ENCODE data around the gene VPS41.

VPS41 gene

DNA sequence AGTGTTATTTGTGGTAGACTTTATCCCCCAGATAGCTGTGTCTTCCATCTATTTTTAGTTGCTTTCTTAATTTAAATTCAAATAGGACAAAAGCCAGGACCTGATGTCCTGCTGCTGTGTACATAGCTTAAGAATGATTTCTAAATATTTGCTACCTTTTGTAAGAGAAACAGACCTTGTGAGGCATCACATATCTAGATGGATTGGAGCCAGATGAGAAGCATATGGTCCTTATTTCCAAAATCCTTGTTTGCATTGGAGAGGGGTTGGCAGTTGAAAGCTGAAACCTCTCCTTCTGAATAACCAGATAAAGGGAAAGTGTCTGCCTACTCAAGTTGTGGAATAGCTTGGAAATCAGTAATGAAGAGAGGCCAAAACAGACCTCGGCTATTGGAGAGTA, 227.1 kb downstream of the VPS41 start:
- Mint-ChIP-seq H3K27ac (ENCODE audit: low read depth) (no peak overlapping the region), H3K4me3 (no peak overlapping the region), H3K9me3 (no peaks in the 10 kb centered on the region), H3K27me3 (peaks cover 65% of the 10 kb centered on the region), H3K36me3 (ENCODE audit: insufficient read depth) (peaks cover 5% of the 10 kb centered on the region), H3K4me1 (no peaks in the 10 kb centered on the region)
- ATAC-seq (replicated peaks; ENCODE audit: extremely low read depth, poor library complexity, severe bottlenecking) (no peak), DNase-seq (ENCODE audit: low spot score in 2 of 2) (no peak)

DNA sequence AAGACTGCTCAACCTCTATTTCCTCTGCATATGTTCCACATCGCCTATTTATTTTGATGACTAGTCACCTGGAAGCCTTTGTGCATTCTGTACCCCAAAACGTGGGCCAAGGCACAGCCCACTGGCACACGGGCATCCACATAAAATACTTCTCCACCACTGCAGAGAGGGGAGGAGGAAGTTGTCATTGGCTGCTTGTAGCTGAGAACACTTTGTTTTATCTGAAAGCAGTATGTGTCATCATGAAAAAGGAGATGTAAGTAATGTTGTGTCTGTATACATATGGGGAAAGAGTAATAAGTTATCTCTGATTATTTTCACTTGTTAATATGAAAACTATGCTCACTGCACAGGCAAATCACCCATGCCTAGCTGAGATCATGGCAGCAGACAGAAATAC, 229.6 kb downstream of the VPS41 start:
- no peak overlapping the region for H3K27ac Mint-ChIP-seq (ENCODE audit: low read depth)
- H3K9me3 Mint-ChIP-seq = no peaks in the 10 kb centered on the region
- H3K27me3 Mint-ChIP-seq = peaks cover 41% of the 10 kb centered on the region
- no peak overlapping the region for H3K4me3 Mint-ChIP-seq
- no peak for ATAC-seq (replicated peaks; ENCODE audit: extremely low read depth, poor library complexity, severe bottlenecking)
- H3K36me3 Mint-ChIP-seq (ENCODE audit: insufficient read depth) = no peaks in the 10 kb centered on the region
- H3K4me1 Mint-ChIP-seq = no peaks in the 10 kb centered on the region
- no peak for DNase-seq (ENCODE audit: low spot score in 2 of 2)

- no peaks in the 10 kb centered on the region for H3K4me1 Mint-ChIP-seq
- ATAC-seq (replicated peaks; ENCODE audit: extremely low read depth, poor library complexity, severe bottlenecking) (no peak), DNase-seq (ENCODE audit: low spot score in 2 of 2) (no peak)
- H3K27ac Mint-ChIP-seq (ENCODE audit: low read depth) = no peak overlapping the region
- H3K4me3 Mint-ChIP-seq = no peak overlapping the region
- H3K9me3 Mint-ChIP-seq = no peaks in the 10 kb centered on the region
- H3K36me3 Mint-ChIP-seq (ENCODE audit: insufficient read depth) = no peaks in the 10 kb centered on the region
- peaks cover 35% of the 10 kb centered on the region for H3K27me3 Mint-ChIP-seq
Observed at GRCh38 chr7:38678698-38679054, 230.3 kb downstream of the VPS41 start.

DNA sequence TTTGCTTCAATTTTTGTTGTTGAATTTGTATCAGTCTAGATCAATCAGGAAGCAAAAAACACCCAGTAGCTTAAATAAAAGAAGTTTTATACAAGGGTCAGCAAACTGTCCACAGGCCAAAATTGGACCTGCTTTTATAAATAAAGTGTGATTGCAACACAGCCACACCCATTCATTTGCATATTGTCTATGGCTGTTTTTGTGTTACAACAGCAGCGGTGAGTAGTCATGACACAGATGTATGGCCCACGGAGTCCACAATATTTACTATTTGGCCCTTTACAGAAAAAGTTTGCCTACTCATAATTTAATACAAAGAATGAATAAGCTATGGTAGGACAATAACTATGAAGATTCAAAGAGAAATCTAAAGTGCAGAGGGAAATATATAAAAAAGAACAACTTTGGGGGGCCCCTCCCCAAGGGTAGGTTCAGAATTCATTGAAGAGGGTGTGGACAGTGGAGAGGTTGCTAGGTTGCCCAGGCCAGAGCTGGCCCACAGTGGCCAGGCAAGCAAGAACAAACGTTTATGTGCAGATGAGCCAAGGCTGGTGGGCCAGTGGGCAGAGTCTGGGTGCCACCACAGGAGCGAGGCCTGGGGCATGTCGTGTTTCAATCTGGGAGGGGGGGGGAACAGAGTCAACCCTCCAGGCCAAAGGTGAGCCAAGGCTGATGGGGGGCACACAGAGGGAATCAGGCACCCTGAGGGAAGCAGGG, 230.9 kb downstream of the VPS41 start:
- Mint-ChIP-seq H3K4me1 (no peaks in the 10 kb centered on the region), H3K4me3 (no peak overlapping the region), H3K27ac (ENCODE audit: low read depth) (no peak overlapping the region), H3K27me3 (peaks cover 29% of the 10 kb centered on the region), H3K36me3 (ENCODE audit: insufficient read depth) (no peaks in the 10 kb centered on the region), H3K9me3 (no peaks in the 10 kb centered on the region)
- ATAC-seq (replicated peaks; ENCODE audit: extremely low read depth, poor library complexity, severe bottlenecking) (no peak), DNase-seq (ENCODE audit: low spot score in 2 of 2) (no peak)

DNA sequence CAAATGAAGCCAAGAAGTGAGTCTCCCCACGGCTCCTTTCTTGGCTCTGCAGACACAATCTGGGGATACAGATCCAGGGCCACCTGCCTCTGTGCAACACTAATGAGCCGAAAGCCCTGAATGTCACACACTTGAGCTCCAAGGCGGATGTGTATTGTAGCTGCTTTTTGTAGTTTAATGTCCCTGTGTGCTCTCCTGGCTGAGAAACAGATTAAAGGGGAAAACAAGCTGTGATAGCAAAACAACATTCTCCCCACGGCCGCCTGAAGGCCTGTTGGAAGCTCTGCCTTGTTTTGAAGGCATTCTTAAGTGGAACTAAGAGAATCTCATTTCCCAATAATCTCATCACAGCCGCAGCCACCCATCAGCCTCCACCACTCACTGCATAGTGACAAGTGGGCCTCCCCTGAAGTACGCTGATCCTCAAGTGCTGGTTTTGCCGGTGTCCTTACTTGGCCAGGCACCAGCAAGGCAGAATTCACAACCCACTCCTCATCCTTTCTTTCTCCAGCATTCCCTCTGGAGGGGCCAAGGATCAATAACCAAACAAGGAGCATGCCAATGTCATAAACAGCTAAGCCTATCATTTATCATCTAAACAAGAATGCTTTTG, 233.4 kb downstream of the VPS41 start:
- DNase-seq (ENCODE audit: low spot score in 2 of 2) (no peak), ATAC-seq (replicated peaks; ENCODE audit: extremely low read depth, poor library complexity, severe bottlenecking) (no peak)
- Mint-ChIP-seq H3K4me1 (no peaks in the 10 kb centered on the region), H3K27ac (ENCODE audit: low read depth) (no peak overlapping the region), H3K36me3 (ENCODE audit: insufficient read depth) (no peaks in the 10 kb centered on the region), H3K4me3 (no peak overlapping the region), H3K27me3 (peaks cover 27% of the 10 kb centered on the region), H3K9me3 (no peaks in the 10 kb centered on the region)

- H3K4me3 Mint-ChIP-seq = no peak overlapping the region
- ATAC-seq (replicated peaks; ENCODE audit: extremely low read depth, poor library complexity, severe bottlenecking) = no peak
- H3K4me1 Mint-ChIP-seq = no peaks in the 10 kb centered on the region
- no peaks in the 10 kb centered on the region for H3K36me3 Mint-ChIP-seq (ENCODE audit: insufficient read depth)
- H3K9me3 Mint-ChIP-seq = no peaks in the 10 kb centered on the region
- no peak for DNase-seq (ENCODE audit: low spot score in 2 of 2)
- no peak overlapping the region for H3K27ac Mint-ChIP-seq (ENCODE audit: low read depth)
- peaks cover 27% of the 10 kb centered on the region for H3K27me3 Mint-ChIP-seq
Observed at GRCh38 chr7:38674513-38674912, 234.5 kb downstream of the VPS41 start.

GRCh38 chr7:38673795-38674194, 235.2 kb downstream of the VPS41 start:
- H3K36me3 Mint-ChIP-seq (ENCODE audit: insufficient read depth) = no peaks in the 10 kb centered on the region
- no peak overlapping the region for H3K27ac Mint-ChIP-seq (ENCODE audit: low read depth)
- ATAC-seq (replicated peaks; ENCODE audit: extremely low read depth, poor library complexity, severe bottlenecking) (no peak), DNase-seq (ENCODE audit: low spot score in 2 of 2) (no peak)
- H3K27me3 Mint-ChIP-seq = peaks cover 34% of the 10 kb centered on the region
- no peak overlapping the region for H3K4me3 Mint-ChIP-seq
- H3K9me3 Mint-ChIP-seq = no peaks in the 10 kb centered on the region
- H3K4me1 Mint-ChIP-seq = no peaks in the 10 kb centered on the region
